IMR-90 (cell line): ENCODE measurements around the gene MYO1C. TPM values are rescaled to one million over a fixed set of nuclear protein-coding genes. Genes with fewer than 3 reads are reported as not detected.

ENCODE experiments used
- ATAC-seq: fragments of 200-7000 bp; cut with Tn5 transposase; 2 replicates; pipeline ENCODE4 v1.9.1; 2020; ENCODE audit warnings: low read depth, mild to moderate bottlenecking, moderate library complexity
- BruUV-seq: library from RNA; stranded (reverse); fragments of 400-500 nt; replicated peaks from 2 replicates; lab custom pipeline; 2021; lab: Mats Ljungman, UMichigan
- CTCF ChIA-PET: fragments of 300-600 bp; formaldehyde crosslinking; extraction: SDS; loops from one replicate; lab custom pipeline; 2021; ENCODE audit warnings: antibody characterized with exemption; lab: Yijun Ruan, JAX
- POLR2A ChIA-PET: fragments of 300-600 bp; sonication (Branson Sonifier 250); formaldehyde crosslinking; loops from one replicate; lab custom pipeline; 2022; ENCODE audit warnings: antibody characterized with exemption; ENCODE audit not compliant: unreplicated experiment; lab: Charles Lee
- DNase-seq: peaks from one replicate; pipeline ENCODE4 v3.0.0; 2013
- H2AFZ ChIP-seq: replicated peaks from 2 replicates; pipeline ENCODE3; 2013; ENCODE audit warnings: low read length, mild to moderate bottlenecking; ENCODE audit not compliant: poor library complexity
- H2AK5ac ChIP-seq: 2 replicates; pipeline ENCODE4 v1.6.1; 2013; ENCODE audit warnings: low read depth, low read length, inconsistent platforms
- H2AK9ac ChIP-seq: replicated peaks from 2 replicates; pipeline ENCODE3; 2013; ENCODE audit warnings: mild to moderate bottlenecking, low read depth, low read length, moderate library complexity; ENCODE audit not compliant: poor library complexity
- H2BK120ac ChIP-seq: 2 replicates; pipeline ENCODE4 v1.6.1; 2013; ENCODE audit warnings: low read depth, low read length, inconsistent platforms
- H2BK15ac ChIP-seq: 3 replicates; pipeline ENCODE4 v1.6.1; 2013; ENCODE audit warnings: low read depth, low read length, inconsistent platforms
- H2BK20ac ChIP-seq: 2 replicates; pipeline ENCODE4 v1.6.1; 2013; ENCODE audit warnings: low read depth, mild to moderate bottlenecking, inconsistent platforms, low read length, moderate library complexity
- H2BK5ac ChIP-seq: 2 replicates; pipeline ENCODE4 v1.6.1; 2013; ENCODE audit warnings: mild to moderate bottlenecking, low read depth, low read length, inconsistent platforms; ENCODE audit not compliant: poor library complexity, severe bottlenecking
- H3K14ac ChIP-seq: replicated peaks from 2 replicates; pipeline ENCODE4 v1.6.1; 2013; ENCODE audit warnings: low read depth, low read length, inconsistent platforms
- H3K18ac ChIP-seq: 2 replicates; pipeline ENCODE4 v1.6.1; 2013; ENCODE audit warnings: low read depth, low read length, control low read depth
- H3K23ac ChIP-seq: 2 replicates; pipeline ENCODE4 v1.6.1; 2013; ENCODE audit warnings: low read depth, low read length, inconsistent platforms
- H3K27ac ChIP-seq: 2 replicates; pipeline ENCODE4 v1.5.1; 2013; ENCODE audit warnings: mild to moderate bottlenecking, control low read depth, low read length; ENCODE audit not compliant: insufficient read depth
- H3K27me3 ChIP-seq: 2 replicates; pipeline ENCODE4 v1.6.1; 2013; ENCODE audit warnings: low read length; ENCODE audit not compliant: control insufficient read depth, insufficient read depth
- H3K36me3 ChIP-seq: 2 replicates; pipeline ENCODE4 v1.6.1; 2013; ENCODE audit warnings: low read length, mixed read lengths; ENCODE audit not compliant: control insufficient read depth, insufficient read depth
- H3K4ac ChIP-seq: 2 replicates; pipeline ENCODE4 v1.6.1; 2013; ENCODE audit warnings: low read depth, low read length, inconsistent platforms
- H3K4me1 ChIP-seq: 2 replicates; pipeline ENCODE4 v1.6.1; 2013; ENCODE audit warnings: low read length, mixed read lengths; ENCODE audit not compliant: control insufficient read depth, insufficient read depth
- H3K4me2 ChIP-seq: 2 replicates; pipeline ENCODE4 v1.6.1; 2013; ENCODE audit warnings: low read depth, mild to moderate bottlenecking, control low read depth, low read length, moderate library complexity
- H3K4me3 ChIP-seq: 2 replicates; pipeline ENCODE4 v1.5.1; 2013; ENCODE audit warnings: low read depth, mild to moderate bottlenecking, control low read depth, low read length, moderate library complexity; ENCODE audit not compliant: insufficient read depth
- H3K56ac ChIP-seq: 2 replicates; pipeline ENCODE4 v1.6.1; 2013; ENCODE audit warnings: low read length, inconsistent platforms; ENCODE audit not compliant: insufficient read depth; ENCODE audit errors: extremely low read depth
- H3K79me1 ChIP-seq, 2 experiments: 2 replicates each; pipeline ENCODE4 v1.6.1; 2013; ENCODE audit warnings: low read length in 2 of 2, inconsistent platforms in 1 of 2, low read depth in 1 of 2
- H3K9ac ChIP-seq: 2 replicates; pipeline ENCODE4 v1.6.1; 2013; ENCODE audit warnings: low read depth, low read length, control low read depth
- H3K9me1 ChIP-seq: 2 replicates; pipeline ENCODE4 v1.6.1; 2013; ENCODE audit warnings: low read length, inconsistent platforms; ENCODE audit not compliant: insufficient read depth
- H3K9me3 ChIP-seq: 2 replicates; pipeline ENCODE4 v1.6.1; 2013; ENCODE audit warnings: low read length; ENCODE audit not compliant: control insufficient read depth, insufficient read depth
- H4K20me1 ChIP-seq: 2 replicates; pipeline ENCODE4 v1.6.1; 2013; ENCODE audit warnings: low read length, inconsistent platforms; ENCODE audit not compliant: insufficient read depth
- H4K5ac ChIP-seq: 2 replicates; pipeline ENCODE4 v1.6.1; 2013; ENCODE audit warnings: mild to moderate bottlenecking, low read depth, low read length, control low read depth
- H4K8ac ChIP-seq, 2 experiments: 2 replicates each; pipeline ENCODE4 v1.6.1; 2013; ENCODE audit warnings: low read depth in 2 of 2, low read length in 2 of 2, control low read depth in 1 of 2, inconsistent platforms in 1 of 2
- H4K91ac ChIP-seq: 2 replicates; pipeline ENCODE4 v1.6.1; 2013; ENCODE audit warnings: low read depth, low read length, inconsistent platforms; ENCODE audit not compliant: insufficient read depth
- CEBPB ChIP-seq: IDR thresholded peaks from 2 replicates; pipeline ENCODE4 v1.6.1; 2012; ENCODE audit warnings: low read depth, low read length, improper control_type of control experiment
- CHD1 ChIP-seq: IDR thresholded peaks from 2 replicates; pipeline ENCODE4 v1.6.1; 2012; ENCODE audit warnings: low read depth, low read length, improper control_type of control experiment
- ELK1 ChIP-seq: fragments of 150-350 bp; IDR thresholded peaks from 2 replicates; pipeline ENCODE4 v1.6.1; 2016; ENCODE audit warnings: low read depth, mild to moderate bottlenecking, low read length, moderate library complexity, borderline replicate concordance
- FOS ChIP-seq: fragments of 150-350 bp; IDR thresholded peaks from 2 replicates; pipeline ENCODE4 v1.6.1; 2016; ENCODE audit warnings: low read depth, low read length
- MAFK ChIP-seq: IDR thresholded peaks from 2 replicates; pipeline ENCODE4 v1.6.1; 2012; ENCODE audit warnings: low read depth, low read length, improper control_type of control experiment
- MXI1 ChIP-seq: IDR thresholded peaks from 2 replicates; pipeline ENCODE4 v1.6.1; 2012; ENCODE audit warnings: low read depth, mild to moderate bottlenecking, low read length, moderate library complexity, borderline replicate concordance
- NFE2L2 ChIP-seq: fragments of 150-350 bp; IDR thresholded peaks from 2 replicates; pipeline ENCODE4 v1.6.1; 2016; ENCODE audit warnings: low read depth, mild to moderate bottlenecking, low read length
- RAD21 ChIP-seq: IDR thresholded peaks from 2 replicates; pipeline ENCODE4 v1.6.1; 2012; ENCODE audit warnings: low read length, improper control_type of control experiment
- RCOR1 ChIP-seq: IDR thresholded peaks from 2 replicates; pipeline ENCODE4 v1.6.1; 2012; ENCODE audit warnings: mild to moderate bottlenecking, low read length, improper control_type of control experiment; ENCODE audit not compliant: insufficient replicate concordance
- RFX5 ChIP-seq: IDR thresholded peaks from 2 replicates; pipeline ENCODE4 v1.8.0; 2012; ENCODE audit warnings: low read depth, mild to moderate bottlenecking, low read length, moderate library complexity
- SMC3 ChIP-seq: fragments of 150-350 bp; IDR thresholded peaks from 2 replicates; pipeline ENCODE4 v1.6.1; 2016; ENCODE audit warnings: low read depth, mild to moderate bottlenecking, antibody characterized with exemption, low read length, moderate library complexity
- USF2 ChIP-seq: fragments of 150-350 bp; IDR thresholded peaks from 2 replicates; pipeline ENCODE4 v1.6.1; 2017; ENCODE audit warnings: mild to moderate bottlenecking, antibody characterized with exemption, low read length, low read depth
- WGBS, 2 experiments: methylation state at CpG; one replicate each; pipeline versions ENCODE4 v1.1.5 to v1.1.7; 2013; ENCODE audit warnings: missing lambda C conversion rate in 2 of 2; ENCODE audit not compliant: insufficient read length in 1 of 2; ENCODE audit errors: extremely low coverage in 2 of 2; 5-methylcytosine and 5-hydroxymethylcytosine counted together
- dilution Hi-C: fragments of 300-500 bp; cut with HindIII; formaldehyde crosslinking; loops from one replicate; pipeline ENCODE4 v1.14.3; 2018; ENCODE audit warnings: low sequenced_read_pairs; ENCODE audit not compliant: unreplicated experiment
- in situ Hi-C: fragments of 300-500 bp; cut with MboI; formaldehyde crosslinking; loops from 3 replicates; pipeline ENCODE4 v1.14.3; 2019; ENCODE audit warnings: low sequenced_read_pairs, inconsistent platforms, mixed read lengths
- intact Hi-C: fragments of 100-400 bp; cut with micrococcal nuclease; formaldehyde crosslinking; loops from 2 replicates; pipeline ENCODE4 v1.10.0; 2022
- polyA plus RNA-seq, 3 experiments: library from polyadenylated mRNA; depleted of rRNA; stranded (reverse); fragments of >200 nt; gene quantifications; 2 replicates each; pipeline ENCODE4 v1.2.3, GENCODE V29; 2012; ENCODE audit warnings: low replicate concordance in 1 of 3
- total RNA-seq: library from RNA; depleted of rRNA; stranded (reverse); fragments of >200 nt; gene quantifications from 2 replicates; pipeline ENCODE4 v1.2.3, GENCODE V29; 2012
- TF ChIP-seq, protein P1 (sequence below): conservative IDR thresholded peaks from 2 replicates; pipeline ENCODE4 v1.5.1; 2012; ENCODE audit warnings: mild to moderate bottlenecking, low read depth, low read length, improper control_type of control experiment

MYO1C gene
- total and polyA plus RNA-seq, 2 of the 4 experiments (the other 2 are of a cell fraction), result 162 to 196 TPM

DNA sequence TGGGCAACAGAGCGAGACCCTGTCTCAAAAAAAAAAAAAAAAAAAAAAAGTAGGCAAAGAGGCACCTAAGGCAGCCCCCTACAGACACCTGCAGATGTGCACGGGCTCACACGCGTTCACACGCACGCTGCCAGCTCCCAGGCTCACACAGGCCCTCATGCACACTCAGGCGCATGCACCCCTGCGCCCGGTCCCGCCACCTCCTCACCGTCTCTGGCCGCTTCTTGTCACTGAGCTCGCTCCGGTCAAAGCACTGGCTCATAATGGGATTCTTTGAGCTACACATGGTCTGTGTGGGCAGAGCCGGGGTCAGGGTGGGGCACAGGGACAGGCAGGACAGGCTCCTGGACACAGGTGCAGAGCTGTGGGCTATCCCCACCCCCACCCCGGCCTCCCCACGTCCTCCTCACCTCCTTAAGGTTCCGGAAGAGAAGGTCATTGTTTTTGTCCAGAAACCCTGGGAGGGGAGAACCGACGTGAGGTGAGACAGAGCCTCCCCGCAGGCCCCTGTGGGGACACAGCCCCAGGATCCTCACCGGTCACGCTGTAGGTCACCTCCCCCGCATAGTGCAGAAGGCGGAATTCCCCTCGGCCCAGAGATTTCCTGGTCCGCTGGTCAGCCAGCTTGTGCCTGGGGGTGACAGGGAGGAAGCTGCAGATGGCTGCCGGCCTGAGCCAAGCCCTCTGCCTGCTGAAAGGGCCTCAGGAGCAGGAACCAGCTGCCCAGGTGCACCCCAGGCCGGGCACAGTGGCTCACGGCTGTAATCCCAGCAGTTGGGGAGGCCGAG, 17.9 kb downstream of the MYO1C start:
- intact Hi-C loops, result no loop called here
- ChIA-PET POLR2A (no interaction called here), CTCF (no interaction called here)
- H4K5ac ChIP-seq, result no peak overlapping the region
- H2AK9ac ChIP-seq, result no peak overlapping the region
- H3K9ac ChIP-seq, result no peak overlapping the region
- no peak overlapping the region for H4K8ac ChIP-seq
- no peak overlapping the region for H3K4ac ChIP-seq
- H2AFZ ChIP-seq, result no peak overlapping the region
- no peak overlapping the region for H3K18ac ChIP-seq
- H3K56ac ChIP-seq, result no peak overlapping the region
- DNase-seq (no peak), ATAC-seq (no peak)
- no peak overlapping the region for H3K4me2 ChIP-seq
- peaks cover 22% of the 10 kb centered on the region; the same call in 1 of the 2 replicates for H4K20me1 ChIP-seq
- no peak for TF ChIP-seq RAD21
- TF ChIP-seq MAFK, result no peak
- TF ChIP-seq CHD1, result no peak
- TF ChIP-seq, protein P1, sequence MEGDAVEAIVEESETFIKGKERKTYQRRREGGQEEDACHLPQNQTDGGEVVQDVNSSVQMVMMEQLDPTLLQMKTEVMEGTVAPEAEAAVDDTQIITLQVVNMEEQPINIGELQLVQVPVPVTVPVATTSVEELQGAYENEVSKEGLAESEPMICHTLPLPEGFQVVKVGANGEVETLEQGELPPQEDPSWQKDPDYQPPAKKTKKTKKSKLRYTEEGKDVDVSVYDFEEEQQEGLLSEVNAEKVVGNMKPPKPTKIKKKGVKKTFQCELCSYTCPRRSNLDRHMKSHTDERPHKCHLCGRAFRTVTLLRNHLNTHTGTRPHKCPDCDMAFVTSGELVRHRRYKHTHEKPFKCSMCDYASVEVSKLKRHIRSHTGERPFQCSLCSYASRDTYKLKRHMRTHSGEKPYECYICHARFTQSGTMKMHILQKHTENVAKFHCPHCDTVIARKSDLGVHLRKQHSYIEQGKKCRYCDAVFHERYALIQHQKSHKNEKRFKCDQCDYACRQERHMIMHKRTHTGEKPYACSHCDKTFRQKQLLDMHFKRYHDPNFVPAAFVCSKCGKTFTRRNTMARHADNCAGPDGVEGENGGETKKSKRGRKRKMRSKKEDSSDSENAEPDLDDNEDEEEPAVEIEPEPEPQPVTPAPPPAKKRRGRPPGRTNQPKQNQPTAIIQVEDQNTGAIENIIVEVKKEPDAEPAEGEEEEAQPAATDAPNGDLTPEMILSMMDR, result no peak
- no peak for TF ChIP-seq CEBPB
- TF ChIP-seq RCOR1, result no peak
- TF ChIP-seq ELK1, result no peak
- no peak for TF ChIP-seq SMC3
- no peak for TF ChIP-seq RFX5
- TF ChIP-seq USF2, result no peak
- TF ChIP-seq MXI1, result no peak
- no peak for TF ChIP-seq NFE2L2
- TF ChIP-seq FOS, result no peak
- no peak overlapping the region for H2BK120ac ChIP-seq
- H3K4me1 ChIP-seq, result no peaks in the 10 kb centered on the region
- dilution Hi-C loops, result no loop called here
- no peaks in the 10 kb centered on the region for H3K9me1 ChIP-seq
- no peak overlapping the region for H3K4me3 ChIP-seq
- no peak overlapping the region for H3K23ac ChIP-seq
- no peak overlapping the region for H2AK5ac ChIP-seq
- no peak overlapping the region for H3K14ac ChIP-seq
- no peaks in the 10 kb centered on the region for H3K9me3 ChIP-seq
- BruUV-seq, result no TSS peak
- peaks cover 80% of the 10 kb centered on the region for H3K36me3 ChIP-seq
- no peak overlapping the region for H3K27ac ChIP-seq
- no peaks in the 10 kb centered on the region for H3K27me3 ChIP-seq
- H4K91ac ChIP-seq, result no peak overlapping the region
- peaks cover 16 to 38% of the 10 kb centered on the region in 2 experiments for H3K79me1 ChIP-seq
- WGBS, 2 experiments, result 94% methylated on average over 23 of the region's 31 CpGs; no CpG with 5 or more reads in 1 of the 2 experiments
- in situ Hi-C loops, result no loop called here
- no peak overlapping the region for H2BK5ac ChIP-seq
- no peak overlapping the region for H2BK20ac ChIP-seq
- no peak overlapping the region for H2BK15ac ChIP-seq
